NT2/D1 (cell line): ENCODE results near the gene SNX18.

Source experiments
- DNase-seq: peaks from one replicate; pipeline ENCODE4 v3.0.0-alpha.2; 2011; ENCODE audit warnings: low read depth, low spot score
- H3K27me3 ChIP-seq: 2 replicates; pipeline ENCODE4 v1.6.0; 2011; ENCODE audit warnings: mild to moderate bottlenecking; ENCODE audit not compliant: insufficient read length, insufficient read depth
- H3K36me3 ChIP-seq: 2 replicates; pipeline ENCODE4 v1.6.1; 2011; ENCODE audit warnings: mild to moderate bottlenecking, low read length, mixed read lengths; ENCODE audit not compliant: insufficient read depth, insufficient read length
- H3K4me1 ChIP-seq: 2 replicates; pipeline ENCODE4 v1.5.1; 2011; ENCODE audit not compliant: insufficient read depth, insufficient read length
- H3K4me3 ChIP-seq: 2 replicates; pipeline ENCODE4 v1.5.1; 2011; ENCODE audit warnings: low read depth; ENCODE audit not compliant: insufficient read length
- H3K9ac ChIP-seq: 2 replicates; pipeline ENCODE4 v1.6.0; 2011; ENCODE audit warnings: low read depth; ENCODE audit not compliant: insufficient read length
- H3K9me3 ChIP-seq: 2 replicates; pipeline ENCODE4 v1.5.1; 2011; ENCODE audit warnings: mild to moderate bottlenecking, low read length; ENCODE audit not compliant: insufficient read depth
- SUZ12 ChIP-seq: IDR thresholded peaks from 2 replicates; pipeline ENCODE4 v1.6.1; 2011; ENCODE audit not compliant: insufficient read length, insufficient read depth; ENCODE audit errors: extremely low read depth
- YY1 ChIP-seq: IDR thresholded peaks from 2 replicates; pipeline ENCODE4 v1.6.1; 2011; ENCODE audit not compliant: insufficient read length, insufficient read depth
- ZNF274 ChIP-seq: IDR thresholded peaks from 2 replicates; pipeline ENCODE4 v1.6.1; 2011; ENCODE audit warnings: mild to moderate bottlenecking, low read depth, low read length

Gene SNX18

DNA sequence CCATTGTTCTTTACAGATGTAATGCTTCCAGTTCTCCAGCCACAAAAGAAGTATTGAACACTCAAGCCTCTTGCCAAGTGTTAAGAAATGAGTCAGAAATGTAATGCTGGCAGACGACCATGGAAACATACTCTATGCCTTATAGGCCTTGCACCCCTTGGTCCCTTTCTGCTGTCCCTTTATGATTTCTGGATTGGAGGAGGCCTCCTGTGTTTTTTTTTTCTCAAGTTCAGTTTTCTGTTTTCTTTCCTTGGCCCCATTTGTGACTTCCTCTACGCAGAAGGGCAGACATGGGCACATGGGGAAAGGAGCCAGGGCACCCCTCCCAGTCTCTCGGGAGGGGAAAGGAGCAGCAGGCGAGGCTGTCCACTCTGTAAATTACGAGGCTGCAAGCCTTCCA lies 53.4 kb downstream of the SNX18 start:
- no peak overlapping the region for H3K9ac ChIP-seq
- H3K9me3 ChIP-seq, result no peaks in the 10 kb centered on the region
- no peaks in the 10 kb centered on the region for H3K4me1 ChIP-seq
- no peaks in the 10 kb centered on the region for H3K36me3 ChIP-seq
- no peak for TF ChIP-seq ZNF274
- TF ChIP-seq SUZ12, result no peak
- no peak overlapping the region for H3K4me3 ChIP-seq
- DNase-seq, result no peak
- H3K27me3 ChIP-seq, result no peaks in the 10 kb centered on the region

DNA sequence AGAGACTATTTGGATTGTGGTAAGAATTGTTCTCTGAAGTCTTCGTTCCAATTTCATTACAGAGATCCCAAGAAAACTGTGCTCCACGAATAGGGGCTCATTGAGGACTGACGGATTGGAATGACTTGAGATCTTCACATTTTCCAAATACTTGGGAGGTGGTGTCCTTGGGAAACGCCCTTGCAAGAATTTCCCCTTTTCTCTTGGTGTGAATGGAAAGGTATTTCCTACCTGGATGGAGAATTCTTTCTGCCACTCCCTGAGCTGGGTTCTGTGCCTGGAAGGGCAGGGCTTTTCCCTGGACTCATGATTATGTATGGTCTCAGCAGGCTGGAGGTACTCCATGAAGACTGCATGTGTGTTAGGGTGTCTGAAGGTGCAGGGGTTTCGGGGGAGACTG lies 53.9 kb downstream of the SNX18 start:
- no peak for DNase-seq
- H3K4me3 ChIP-seq, result no peak overlapping the region
- no peaks in the 10 kb centered on the region for H3K4me1 ChIP-seq
- H3K9ac ChIP-seq, result no peak overlapping the region
- no peaks in the 10 kb centered on the region for H3K9me3 ChIP-seq
- TF ChIP-seq YY1 (no peak), ZNF274 (no peak), SUZ12 (no peak)
- H3K27me3 ChIP-seq, result no peaks in the 10 kb centered on the region
- H3K36me3 ChIP-seq, result no peaks in the 10 kb centered on the region

DNA sequence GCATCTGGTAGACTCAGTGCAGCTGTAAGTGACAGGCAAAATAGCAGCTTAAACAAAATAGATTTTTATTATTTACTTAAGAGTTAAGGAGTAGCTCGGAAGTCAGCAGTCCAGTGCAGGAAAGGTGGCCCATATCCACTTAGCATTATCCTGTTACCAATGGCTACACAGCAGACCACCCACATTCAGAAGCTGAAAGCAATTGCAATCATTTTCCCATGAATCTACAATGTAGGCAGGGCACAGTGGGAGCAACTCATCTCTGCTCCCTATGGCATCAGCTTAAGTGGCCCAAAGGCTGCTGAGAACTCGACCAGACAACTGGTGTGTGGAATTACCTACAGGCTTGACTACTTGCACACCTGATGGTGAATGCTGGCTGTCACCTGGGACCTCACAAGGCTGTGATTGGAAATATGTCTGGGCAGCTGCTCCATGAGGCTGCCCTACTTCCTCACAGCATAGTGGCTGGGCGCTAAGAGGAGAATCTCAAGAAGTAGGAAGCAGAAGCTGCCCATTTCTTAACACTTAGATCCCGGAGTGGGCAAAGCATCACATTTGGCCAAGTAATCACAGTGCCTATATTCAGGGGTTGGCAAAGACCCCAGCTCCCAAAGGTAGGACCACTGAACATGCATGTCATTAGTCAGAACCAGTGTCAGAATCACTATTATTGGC lies 56.4 kb downstream of the SNX18 start:
- Histone ChIP-seq H3K27me3 (no peaks in the 10 kb centered on the region), H3K4me3 (no peak overlapping the region), H3K4me1 (no peaks in the 10 kb centered on the region), H3K9ac (no peak overlapping the region), H3K36me3 (no peaks in the 10 kb centered on the region), H3K9me3 (no peaks in the 10 kb centered on the region)
- TF ChIP-seq SUZ12 (no peak), ZNF274 (no peak), YY1 (no peak)
- DNase-seq, result no peak

DNA sequence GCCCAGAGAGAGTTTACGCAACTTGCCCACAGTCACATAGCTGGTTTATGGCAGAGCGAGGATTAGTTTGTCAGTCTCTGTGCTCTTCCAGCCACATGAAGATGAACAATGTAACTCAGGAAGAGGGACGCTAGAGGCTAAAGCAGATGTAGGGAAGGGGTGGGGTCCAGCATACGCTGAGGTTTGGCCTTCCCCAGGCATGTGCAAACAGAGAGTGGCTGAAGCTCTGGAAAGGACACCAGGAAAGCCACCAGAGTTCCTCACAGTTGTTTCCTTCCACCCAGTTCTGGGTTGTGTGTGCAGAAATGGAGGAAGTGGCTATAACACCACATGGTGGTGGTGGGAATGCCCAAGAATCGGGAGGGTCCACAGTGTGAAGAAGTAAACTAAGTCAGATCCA lies 60.0 kb downstream of the SNX18 start:
- Histone ChIP-seq H3K4me3 (no peak overlapping the region), H3K9me3 (no peaks in the 10 kb centered on the region), H3K9ac (no peak overlapping the region), H3K36me3 (no peaks in the 10 kb centered on the region), H3K27me3 (no peaks in the 10 kb centered on the region), H3K4me1 (no peaks in the 10 kb centered on the region)
- TF ChIP-seq YY1, result no peak
- TF ChIP-seq SUZ12, result no peak
- TF ChIP-seq ZNF274, result no peak
- DNase-seq, result no peak

DNA sequence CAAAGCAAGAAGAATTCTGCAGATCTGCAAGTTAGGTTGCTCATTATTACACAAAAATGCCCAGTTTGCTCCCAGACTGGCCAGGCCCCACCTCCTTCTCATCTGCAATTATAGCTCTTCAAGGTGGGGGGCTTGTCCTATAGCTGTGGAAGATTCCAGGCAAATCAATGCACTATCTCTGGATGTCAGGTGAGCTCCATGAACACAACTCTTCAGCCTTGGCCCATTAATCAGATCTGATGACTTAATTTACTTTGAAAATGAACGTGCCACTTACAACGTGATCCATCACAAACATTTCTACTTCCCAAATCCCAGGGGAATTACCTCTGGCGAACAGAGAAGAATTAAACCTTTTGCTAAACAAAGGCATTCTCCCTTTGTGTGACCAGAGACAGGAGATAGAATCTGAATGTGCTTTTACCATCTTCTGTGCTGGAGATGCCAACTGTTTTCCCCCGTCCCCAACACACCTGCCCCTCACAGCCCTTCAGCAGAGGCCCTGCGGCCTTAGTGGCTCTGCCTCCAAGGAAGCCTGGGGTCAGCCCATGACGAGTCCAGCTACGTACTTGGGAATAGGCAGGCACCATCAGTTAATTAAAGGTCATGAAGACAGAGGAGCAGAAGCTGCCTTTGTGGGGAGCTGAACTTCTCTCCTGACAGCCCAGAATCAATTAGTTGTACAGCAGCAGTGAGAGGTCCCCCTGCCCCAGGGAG lies 60.5 kb downstream of the SNX18 start:
- no peak overlapping the region for H3K4me3 ChIP-seq
- no peaks in the 10 kb centered on the region for H3K9me3 ChIP-seq
- DNase-seq, result no peak
- H3K4me1 ChIP-seq, result no peaks in the 10 kb centered on the region
- no peaks in the 10 kb centered on the region for H3K36me3 ChIP-seq
- H3K9ac ChIP-seq, result no peak overlapping the region
- TF ChIP-seq YY1 (no peak), ZNF274 (no peak), SUZ12 (no peak)
- no peaks in the 10 kb centered on the region for H3K27me3 ChIP-seq

GRCh38 chr5:54579591-54580295 lies 62.2 kb downstream of the SNX18 start:
- Histone ChIP-seq H3K4me1 (no peaks in the 10 kb centered on the region), H3K9ac (no peak overlapping the region), H3K9me3 (no peaks in the 10 kb centered on the region), H3K36me3 (no peaks in the 10 kb centered on the region), H3K4me3 (no peak overlapping the region), H3K27me3 (no peaks in the 10 kb centered on the region)
- no peak for DNase-seq
- TF ChIP-seq ZNF274, result no peak
- TF ChIP-seq YY1, result no peak

DNA sequence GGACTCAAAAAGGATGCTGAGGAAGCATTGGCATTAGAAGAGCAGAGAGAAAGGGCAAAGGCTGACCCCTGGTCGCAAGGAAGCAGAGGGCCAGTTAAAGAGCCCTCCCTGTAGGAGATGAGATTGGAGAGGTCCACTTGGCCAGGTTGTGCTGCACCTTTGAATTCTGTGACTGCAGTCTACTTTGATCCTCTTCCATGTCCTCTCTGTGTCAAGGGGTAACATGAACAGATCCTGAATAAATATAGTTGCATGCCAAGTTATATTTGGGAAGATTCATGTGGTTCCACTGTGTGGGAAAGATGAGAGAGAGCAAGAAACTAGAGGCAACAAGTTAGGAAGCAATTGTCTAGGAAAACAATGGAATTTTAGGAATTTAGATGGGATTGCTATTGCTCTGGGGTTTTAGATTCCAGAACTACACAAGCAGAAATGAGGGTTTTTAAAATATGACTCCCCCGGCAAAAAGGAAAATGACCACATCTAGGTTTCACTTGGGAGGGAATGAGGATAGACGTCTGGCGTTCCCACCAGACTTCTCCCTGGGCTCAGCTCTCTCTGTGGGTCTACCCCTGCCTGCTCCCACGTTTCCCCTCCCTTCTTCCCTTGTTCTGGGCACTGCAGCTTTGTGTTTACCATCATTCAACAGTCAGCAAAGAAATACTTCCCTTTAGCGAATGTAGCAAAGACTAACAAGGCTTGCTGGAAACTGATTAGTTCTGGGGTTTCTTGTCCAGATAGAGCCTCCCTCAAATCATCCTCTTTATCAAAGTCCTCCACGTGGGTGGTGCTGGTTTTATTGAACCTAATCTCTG lies 63.6 kb downstream of the SNX18 start:
- H3K9ac ChIP-seq, result no peak overlapping the region
- DNase-seq, result no peak
- no peaks in the 10 kb centered on the region for H3K4me1 ChIP-seq
- H3K36me3 ChIP-seq, result no peaks in the 10 kb centered on the region
- no peaks in the 10 kb centered on the region for H3K27me3 ChIP-seq
- no peak overlapping the region for H3K4me3 ChIP-seq
- TF ChIP-seq SUZ12, result no peak
- no peak for TF ChIP-seq YY1
- no peak for TF ChIP-seq ZNF274
- H3K9me3 ChIP-seq, result no peaks in the 10 kb centered on the region
